Stimulated activated CD8-positive, alpha-beta memory T cell treated with anti-CD3 and anti-CD28 coated beads, Interleukin-4, amount 100 ng/mL, for 4 hours (primary cell): ENCODE measurements around the gene BCL2L1.
A peak's percentile ranks its signal among the peaks of the same experiment; 100 is the strongest.
"Not testable (repeated sequence)": the region's sequence is repeated elsewhere in the genome, so short reads cannot be mapped to it uniquely, and the experiment has no call there.

Experiments
- DNase-seq, 2 donors: peaks; one replicate each; pipeline ENCODE4 v3.0.0-alpha.2; 2020; ENCODE audit warnings: low read depth in 2 of 2, low spot score in 1 of 2

Gene BCL2L1

DNA sequence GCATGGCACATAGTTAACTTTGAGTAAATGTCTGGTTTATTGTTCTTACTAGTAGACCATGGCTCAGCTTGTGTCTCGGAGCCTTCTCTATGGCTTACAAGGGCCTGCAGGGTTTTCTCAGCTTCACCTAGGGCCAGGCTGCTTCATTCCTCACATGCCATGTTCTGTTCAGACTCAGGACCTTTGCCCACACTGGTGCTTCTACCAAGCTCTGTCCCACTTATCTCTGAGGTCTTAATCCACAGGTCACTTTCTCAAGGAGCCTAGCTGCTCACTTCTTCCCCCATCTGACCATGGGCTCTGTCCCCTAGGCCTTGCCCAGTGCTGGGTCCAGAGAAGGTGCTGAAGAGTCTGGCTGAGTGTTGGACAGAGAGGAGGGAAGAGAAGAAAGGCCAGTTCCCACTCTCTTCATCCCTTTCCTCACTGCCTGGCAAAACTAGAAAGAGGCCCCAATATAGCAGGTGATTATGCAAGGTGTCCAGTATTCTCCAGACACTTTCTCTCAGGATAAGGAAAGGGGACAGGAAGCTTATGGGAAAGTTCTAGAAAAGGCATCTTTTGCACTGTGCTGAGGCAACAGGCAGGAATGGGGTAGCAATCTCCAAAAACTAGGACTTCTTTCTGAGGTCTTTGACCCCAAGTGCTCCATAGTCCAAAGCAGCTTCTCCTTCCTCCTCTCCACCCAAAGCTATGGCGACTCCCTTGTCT is 45.0 kb downstream of the BCL2L1 start:
- DNase-seq: no peak

DNA sequence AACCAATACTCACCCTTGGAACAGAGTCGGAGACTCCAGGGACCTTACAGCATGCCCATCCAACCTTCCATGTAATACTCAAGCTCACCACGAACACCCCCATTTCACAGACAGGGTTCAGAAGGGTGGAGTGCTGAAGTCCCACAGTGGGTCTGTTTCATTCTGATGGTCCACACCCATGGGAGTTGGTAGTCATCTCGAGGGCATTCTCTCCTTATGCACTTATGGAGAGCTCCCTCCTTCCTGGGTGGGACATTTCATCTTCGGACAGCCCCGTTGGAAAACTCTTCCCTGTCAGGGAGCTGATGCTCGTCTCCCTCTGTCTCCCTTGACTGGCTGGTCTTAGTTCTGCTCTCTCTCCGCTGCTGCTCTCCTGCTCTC is 46.1 kb downstream of the BCL2L1 start:
- no peak for DNase-seq

DNA sequence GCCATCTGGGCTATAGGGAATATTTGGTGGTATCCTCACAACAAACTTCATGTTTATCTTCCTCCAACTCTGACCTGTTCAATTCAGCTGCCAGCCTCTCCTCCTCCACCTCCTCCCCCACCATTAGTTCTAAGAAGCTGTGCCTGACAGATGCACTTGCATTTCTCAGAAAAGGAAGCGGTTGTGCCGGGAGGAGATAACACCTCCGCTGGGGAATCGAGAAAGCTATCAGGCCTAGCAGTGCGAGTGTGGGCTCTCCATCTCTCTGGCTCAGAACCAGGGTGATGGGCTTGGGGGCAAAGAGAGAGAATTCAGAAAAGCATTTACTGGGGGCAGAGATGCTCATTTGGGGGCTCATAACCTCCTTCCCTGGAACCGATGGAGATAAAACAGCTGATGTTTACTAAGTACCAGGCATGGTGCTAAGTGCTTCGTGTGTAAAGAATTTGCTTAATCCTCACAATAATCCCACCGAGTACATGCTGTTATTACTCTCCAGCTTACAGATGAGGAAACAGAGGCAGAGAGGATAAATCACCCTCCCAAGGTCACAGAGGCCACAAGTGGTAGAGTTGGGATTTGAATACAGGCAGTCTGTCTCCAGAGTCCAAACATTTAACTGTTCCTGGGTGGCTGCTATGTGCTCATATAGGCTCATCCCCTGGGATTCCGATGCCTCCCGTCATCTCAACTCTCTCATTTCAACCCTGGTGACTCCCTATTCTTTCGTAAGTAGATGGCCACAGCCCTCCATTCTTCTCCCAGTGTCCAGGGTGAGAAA is 46.6 kb downstream of the BCL2L1 start:
- DNase-seq: peak; percentile 33 to 45

DNA sequence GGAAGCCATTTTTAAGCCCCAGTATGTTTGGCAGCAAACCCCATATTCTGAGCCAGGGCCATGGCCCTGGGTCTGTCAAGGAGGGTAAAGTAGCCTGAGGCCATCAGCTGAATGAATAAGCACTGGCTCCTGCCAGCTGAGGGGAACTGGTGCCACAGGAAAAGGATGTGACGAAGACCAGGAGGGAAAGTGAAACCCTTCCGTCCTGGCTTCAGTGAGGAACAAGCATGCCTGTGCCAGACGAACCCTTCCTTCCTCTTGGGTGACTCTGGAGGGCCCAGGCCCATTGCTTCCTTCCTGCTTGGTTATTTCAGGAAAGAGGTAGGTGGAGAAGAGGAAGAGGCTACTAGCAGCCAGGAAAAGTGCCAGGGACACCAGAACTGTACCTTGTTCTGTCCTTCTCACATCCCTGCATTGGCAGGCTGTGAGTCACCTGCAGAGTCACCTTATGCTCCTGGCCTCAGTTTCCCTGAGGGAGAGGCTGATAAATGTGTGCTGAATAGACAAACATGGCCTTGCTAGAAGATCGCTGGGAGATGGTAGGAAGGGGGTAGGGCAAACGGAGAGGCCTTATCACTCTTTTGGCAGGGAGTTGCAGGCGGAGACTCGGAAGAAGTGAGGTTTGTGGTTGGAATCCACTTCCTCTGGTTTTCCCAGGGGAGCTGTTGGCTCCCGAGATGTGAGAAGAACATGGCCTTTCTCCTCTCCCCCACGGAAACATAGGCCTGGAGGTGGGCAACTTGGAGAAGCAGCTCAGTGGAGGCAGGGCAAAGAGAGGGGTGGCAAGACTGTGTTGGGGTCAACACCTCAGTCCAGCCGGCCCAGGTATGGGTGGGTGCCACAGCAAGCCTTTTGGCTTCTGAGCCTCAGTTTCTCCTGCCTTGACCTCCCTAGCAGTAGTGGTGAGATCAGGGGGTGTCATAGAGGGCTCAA is 47.5 kb downstream of the BCL2L1 start:
- peak; percentile 35 to 50 for DNase-seq

DNA sequence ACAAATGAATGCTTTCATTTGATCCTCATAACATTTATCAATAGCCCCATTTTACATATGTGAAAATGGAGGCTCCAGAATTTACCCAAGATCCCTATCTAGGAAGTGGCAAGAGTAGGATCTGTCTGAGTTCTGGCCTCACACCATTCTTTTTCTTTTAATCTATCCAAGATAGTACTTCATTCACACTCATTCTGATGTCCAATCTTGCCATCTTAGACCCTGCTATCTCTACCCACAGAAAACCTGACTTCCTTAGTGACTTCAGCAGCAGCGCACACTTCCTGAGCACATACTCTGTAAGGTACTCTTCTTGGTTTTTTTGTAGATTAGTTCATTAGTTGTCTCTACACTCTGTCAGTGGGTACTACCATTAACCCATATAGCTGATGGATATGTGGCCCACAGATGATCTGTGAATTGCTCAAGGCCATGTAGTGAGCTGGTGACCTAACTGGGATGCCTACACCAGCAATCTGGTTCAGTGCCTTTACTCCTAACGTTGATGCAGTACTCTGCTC is 48.7 kb downstream of the BCL2L1 start:
- DNase-seq: no peak

DNA sequence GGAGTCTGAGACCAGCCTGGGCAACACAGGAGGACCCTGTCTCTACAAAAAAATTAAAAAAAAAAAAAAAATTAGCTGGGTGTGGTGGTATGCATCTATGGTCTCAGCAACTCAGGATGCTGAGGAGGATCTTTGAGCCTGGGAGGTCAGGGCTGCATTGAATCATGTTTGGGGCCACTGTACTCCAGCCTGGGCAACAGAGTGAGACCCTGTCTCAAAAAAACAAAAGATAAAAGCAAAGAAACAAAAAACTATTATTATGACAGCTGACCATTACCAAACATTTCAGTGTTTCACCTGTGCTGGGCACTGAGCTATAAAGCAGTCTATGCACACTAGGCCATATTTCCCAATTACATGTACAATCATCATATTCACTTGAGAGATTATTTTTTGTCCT is 49.2 kb downstream of the BCL2L1 start:
- DNase-seq: no peak

DNA sequence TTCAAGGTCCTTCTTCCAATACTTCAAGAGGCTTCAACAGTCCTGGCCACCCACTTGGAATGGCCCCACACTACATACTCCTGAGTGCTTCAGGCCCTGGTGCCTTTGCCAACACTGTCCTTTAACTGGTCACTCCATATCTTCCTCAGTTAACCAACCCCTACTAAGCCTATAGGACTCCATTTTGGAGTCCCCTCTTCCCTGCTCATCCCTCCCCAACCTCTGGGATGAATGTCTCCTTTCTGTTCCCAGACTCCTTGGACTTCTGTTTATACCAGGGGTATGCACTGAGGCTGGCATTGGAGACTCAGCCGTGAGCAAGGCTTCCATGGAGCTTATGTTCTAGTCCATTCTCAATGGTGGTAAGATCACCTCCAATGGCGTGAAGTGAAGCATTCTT is 51.3 kb downstream of the BCL2L1 start:
- DNase-seq: no peak

DNA sequence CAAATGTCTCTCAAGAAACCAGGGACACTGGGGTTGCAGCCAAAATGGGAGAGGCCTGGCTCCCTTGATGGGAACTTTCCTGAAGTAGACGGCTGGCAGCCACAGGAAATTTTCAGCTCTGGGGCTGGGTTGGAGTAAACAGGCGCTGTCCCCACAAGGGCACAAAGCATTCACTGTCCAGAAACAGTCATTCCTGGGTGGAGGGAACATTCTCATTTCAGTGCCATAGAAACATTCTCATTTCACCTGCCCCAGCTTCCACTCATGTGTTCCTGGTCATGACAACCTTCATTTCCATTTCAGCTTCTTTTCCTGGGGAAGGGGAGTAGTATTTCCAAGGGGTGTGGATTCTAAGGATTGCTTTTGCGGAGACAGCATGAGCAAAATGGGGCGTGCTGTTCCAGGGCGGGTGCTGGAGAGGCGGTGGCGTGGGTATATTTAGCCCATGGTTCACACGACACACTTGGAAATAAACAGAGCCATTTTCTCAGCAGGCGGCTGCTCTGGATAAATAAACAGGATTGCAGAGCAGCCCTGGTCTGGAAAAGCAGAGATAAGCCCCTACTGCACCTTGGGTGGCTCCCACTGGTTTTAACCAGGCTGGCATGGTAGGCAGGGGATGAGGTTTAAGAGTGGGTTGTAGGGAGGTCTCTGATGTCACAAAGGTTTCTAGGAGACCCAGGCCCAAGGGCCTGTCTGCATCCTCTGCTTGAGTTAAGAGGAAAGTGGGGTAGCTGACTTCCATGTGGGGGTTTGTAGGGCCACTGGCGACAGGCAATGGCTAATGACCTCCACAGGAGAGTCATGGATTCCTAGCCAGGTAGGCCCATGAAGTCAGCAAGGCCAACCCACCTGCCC is 52.1 kb downstream of the BCL2L1 start:
- no peak for DNase-seq

DNA sequence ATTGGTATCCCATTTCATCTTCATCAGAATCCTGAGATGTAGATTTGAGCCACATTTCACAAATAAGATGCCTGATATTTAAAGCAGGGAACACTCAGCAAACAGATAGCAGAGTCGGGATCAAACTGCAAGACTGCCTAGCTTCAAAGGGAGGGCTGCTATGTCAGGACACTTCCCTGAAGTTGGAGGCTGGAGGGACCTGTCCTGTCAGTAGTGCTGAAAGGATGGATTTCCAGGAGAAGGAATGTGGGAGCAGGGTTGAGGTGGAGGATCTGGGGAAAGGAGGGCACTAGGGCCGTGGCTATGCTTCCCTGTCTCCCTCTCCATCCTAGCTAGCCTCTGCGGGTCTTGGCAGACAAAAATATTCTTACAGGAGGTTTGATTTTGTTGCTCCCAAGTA is 52.8 kb downstream of the BCL2L1 start:
- no peak for DNase-seq

DNA sequence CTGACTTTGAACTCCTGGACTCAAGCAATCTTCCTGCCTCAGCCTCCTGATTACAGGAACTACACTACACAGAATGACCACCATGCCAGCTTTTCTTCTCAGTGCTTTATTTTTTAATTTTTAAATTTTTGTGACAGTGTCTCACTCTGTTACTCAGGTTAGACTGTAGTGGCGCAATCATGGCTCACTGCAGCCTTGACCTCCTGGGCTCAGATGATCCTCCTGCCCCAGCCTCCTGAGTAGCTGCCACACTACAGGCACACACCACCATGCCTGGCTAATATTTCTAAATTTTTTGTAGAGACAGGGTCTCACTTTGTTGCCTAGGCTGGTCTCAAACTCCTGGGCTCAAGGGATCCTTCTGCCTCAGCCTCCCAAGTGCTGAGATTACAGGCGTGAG is 53.7 kb downstream of the BCL2L1 start:
- not testable (repeated sequence) for DNase-seq

DNA sequence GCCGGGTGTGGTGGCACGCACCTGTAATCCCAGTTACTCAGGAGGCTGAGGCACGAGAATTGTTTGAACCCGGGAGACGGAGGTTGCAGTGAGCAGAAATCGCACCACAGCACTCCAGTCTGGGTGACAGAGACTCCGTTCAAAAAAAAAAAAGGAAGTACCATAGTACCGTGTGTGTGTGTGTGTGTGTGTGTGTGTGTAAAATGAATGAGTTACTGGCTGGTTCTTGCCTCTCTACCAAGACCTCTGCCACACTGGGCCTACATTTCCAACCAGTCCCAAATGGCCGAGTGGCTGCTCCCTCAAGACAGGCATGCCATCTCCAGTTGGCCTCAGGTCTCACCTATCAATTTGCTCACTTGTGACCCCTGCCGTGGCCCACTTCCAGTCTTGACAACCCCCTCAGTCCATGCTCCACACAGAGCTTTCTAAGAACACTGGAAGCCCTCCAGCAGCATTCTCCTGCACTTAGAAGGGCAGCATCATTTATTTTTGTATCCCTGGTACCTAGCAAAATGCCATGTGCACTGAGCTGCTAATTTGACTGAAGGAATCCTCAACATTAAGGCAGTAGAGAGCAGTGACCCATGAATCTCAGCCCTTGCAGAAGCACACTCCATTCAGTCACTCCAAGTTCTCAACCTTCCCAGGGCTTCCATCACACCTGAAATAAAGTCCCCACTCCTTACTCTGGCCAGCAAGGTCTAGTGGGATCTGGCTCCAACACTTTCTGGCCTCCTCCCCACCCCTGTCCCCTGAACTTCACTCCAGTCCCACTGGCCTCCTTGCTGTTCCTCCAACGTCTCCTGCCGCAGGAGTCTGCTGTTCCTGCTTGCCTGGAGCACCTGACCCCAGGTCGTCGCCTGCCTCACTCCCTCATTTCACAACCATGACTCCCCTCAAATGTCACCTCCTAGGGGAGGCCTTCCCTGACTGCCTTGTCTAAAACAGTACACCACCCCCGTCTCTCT is 55.1 kb downstream of the BCL2L1 start:
- DNase-seq: no peak

DNA sequence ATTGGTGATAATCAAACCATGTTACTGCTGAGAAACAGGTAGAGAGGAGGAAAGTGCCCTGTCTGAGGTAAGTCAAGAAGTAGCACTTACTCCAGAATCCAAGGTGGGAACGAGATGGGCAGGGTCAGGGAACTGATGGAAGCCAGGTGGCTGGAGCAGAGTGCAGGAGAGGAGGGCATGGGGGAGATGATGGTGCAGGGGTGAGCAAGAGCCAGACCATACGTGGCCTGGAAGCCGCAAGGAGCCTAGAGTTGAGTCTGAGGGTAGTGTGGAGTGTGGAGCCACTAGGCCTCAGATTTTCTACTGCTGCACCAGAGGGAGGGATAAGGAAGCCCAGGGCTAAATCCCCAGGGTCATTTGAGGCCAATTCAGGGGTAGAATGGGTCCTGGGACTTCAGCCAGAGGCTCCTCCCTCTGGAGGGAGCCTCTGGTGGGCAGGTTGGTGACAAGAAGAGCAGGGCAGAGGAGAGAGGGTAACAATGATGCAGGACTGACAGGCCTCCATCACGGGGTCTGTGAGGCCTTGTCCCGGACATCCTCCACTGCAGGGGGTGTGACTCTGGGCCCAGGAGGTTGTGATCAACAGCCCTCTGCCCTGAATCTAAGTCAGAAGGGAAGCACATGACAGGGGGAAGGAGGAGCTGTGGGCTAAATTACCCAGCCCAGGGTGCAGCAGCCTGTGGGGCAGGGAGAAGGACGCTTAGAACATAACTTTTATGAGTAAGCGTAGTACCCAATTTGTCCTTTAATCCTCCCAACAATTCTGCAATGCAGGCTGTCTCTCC is 56.2 kb downstream of the BCL2L1 start:
- DNase-seq: peak in 1 of 2 donors; percentile 13

DNA sequence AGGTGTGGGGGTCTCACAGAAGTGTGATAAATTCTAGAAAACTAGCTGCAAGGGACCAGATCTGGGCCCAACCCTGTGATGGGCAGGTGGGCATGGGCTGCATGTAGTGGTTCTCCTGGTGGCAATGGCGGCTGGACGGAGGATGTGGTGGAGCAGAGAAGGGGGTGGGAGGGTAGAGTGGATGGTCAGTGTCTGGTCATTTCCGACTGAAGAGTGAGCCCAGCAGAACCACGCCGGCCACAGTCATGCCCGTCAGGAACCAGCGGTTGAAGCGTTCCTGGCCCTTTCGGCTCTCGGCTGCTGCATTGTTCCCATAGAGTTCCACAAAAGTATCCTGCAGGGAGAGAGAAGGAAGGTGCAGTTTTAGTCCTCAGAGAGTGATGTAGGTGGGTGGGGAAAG is 56.9 kb downstream of the BCL2L1 start:
- DNase-seq: no peak

DNA sequence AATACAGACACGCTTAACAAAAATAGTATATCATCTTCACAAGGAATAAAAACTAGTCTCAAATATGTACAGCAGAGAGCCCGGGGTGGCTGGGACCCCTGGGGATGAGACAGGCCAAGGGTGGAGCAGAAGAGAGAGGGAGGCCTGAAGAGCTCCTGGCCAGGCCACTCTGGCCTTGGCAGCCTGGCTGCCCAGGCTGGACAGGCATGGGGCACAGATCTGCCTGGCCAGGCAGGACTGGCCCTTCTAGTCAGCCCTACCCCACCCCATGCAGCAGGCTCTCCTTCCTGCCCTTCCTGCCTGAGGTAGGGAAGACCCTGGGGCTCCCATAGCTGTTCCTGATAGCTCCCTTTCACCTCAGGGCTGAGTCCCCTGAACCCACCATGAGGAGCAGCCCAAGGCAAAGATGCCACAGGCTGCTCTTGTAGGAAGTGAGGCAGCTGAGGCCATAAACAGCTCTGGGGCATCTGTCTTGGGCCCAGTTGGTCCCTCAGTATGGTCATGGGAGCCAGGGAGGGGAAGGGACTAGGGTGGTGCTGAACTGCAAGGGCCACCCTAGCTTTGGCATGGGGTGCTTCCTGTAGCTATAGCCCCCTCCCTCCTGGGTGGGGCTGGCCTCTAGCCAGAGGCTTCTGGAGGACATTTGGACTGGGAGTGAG is 57.8 kb downstream of the BCL2L1 start:
- no peak for DNase-seq

DNA sequence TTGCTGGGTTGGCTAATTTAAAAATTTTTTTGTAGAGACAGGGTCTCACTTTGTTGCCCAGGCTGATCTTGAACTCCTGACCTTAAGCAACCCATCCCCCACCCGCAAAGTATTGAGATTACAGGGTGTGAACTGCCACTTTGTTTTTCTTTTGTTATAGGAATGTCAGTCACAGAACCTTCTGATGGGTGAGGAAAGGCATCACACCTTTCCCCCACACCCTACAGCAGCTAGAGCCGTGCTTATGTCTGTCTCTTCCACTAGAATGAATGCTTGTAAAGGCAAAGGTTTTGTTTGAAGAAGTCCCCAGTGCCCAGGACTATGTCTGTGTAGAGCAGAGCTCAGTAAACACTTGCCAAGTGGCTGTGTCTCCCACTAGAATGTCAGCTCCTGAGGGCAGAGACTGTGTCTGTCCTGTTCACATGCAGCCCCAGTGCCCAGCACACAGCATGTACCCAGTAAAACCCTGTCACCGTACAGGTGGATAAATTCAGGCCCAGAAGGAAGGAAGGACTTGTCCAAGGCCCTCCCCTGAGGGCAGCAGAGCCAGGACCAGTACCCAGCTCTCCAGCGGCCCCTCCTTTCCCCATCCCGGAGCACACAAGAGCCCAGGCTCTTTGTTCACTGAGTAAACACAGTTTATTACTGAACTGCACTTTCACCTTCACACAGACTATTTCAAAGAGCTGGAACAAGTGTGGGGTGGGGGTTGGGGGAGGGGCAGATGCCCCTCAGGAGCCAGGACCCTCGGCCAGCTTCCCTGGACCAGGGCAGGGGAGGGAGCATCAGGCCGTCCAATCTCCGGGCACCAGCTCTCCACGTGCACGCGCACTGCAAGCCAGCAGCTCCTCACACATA is 58.6 kb downstream of the BCL2L1 start:
- DNase-seq: no peak

DNA sequence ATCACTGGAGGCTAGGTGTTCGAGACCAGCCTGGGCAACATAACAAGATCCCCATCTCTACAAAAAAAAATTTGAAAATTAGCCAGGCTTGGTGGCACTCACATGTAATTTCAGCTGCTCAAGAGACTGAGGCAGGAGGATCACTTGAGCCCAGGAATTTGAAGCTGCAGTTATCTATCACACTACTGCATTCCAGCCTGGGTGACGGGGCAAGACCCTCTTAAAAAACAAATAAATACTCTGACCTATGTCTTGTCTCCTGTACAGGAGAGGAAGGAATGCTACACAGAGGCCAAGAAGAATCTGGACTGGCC is 59.2 kb downstream of the BCL2L1 start:
- DNase-seq: no peak

DNA sequence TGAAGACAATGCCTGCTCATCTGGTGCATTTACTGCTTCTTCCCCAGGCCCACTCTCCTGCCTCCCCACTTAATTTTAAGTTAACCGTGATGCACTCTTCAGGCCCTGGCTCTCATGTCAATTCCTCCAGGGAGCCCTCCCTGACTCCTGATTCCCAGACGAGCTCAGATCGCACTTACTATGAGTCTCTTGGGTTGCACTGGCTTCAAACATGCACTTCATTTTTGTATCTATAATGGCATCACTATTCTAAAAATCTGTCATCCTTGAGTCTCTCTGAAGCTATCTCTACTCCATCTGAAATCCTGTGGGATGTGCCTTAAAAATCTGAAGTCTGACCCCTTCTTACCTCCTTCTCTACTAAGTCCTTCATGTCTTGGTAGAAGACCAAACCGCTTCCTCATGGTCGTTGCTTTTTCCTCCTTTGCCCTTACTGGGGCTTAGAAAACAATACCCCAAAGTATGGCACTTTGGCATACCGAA is 60.3 kb downstream of the BCL2L1 start:
- DNase-seq: no peak
